Activated T-helper 9 cell treated with anti-CD3 and anti-CD28 coated beads, Interleukin-2, amount 50 U/mL, for 16 hours (primary cell): ENCODE results near the gene CSMD2.

Source experiments
- DNase-seq: peaks from one replicate; pipeline ENCODE4 v3.0.0-alpha.2; 2020; ENCODE audit warnings: low read depth

Gene CSMD2

GRCh38 chr1:34155860-34156259 is 9.2 kb downstream of the CSMD2 start:
- no peak for DNase-seq

GRCh38 chr1:34153246-34153645 is 11.8 kb downstream of the CSMD2 start:
- no peak for DNase-seq

GRCh38 chr1:34149501-34149900 is 15.5 kb downstream of the CSMD2 start:
- no peak for DNase-seq

GRCh38 chr1:34147301-34147700 is 17.7 kb downstream of the CSMD2 start:
- DNase-seq = no peak

GRCh38 chr1:34144766-34145165 is 20.3 kb downstream of the CSMD2 start:
- DNase-seq = no peak

GRCh38 chr1:34143975-34144374 is 21.1 kb downstream of the CSMD2 start:
- DNase-seq = no peak

- DNase-seq = no peak
These were observed 24.9 kb downstream of the CSMD2 start for GRCh38 chr1:34140011-34140676.

GRCh38 chr1:34137411-34137810 is 27.6 kb downstream of the CSMD2 start:
- no peak for DNase-seq

GRCh38 chr1:34132161-34132420 is 32.9 kb downstream of the CSMD2 start:
- no peak for DNase-seq

GRCh38 chr1:34131396-34132160 is 33.5 kb downstream of the CSMD2 start:
- no peak for DNase-seq

- DNase-seq = no peak
These were observed 34.7 kb downstream of the CSMD2 start for GRCh38 chr1:34130306-34130705.

- DNase-seq = no peak
These were observed 35.4 kb downstream of the CSMD2 start for GRCh38 chr1:34129630-34130029.

GRCh38 chr1:34128186-34128889 is 36.7 kb downstream of the CSMD2 start:
- no peak for DNase-seq

GRCh38 chr1:34127006-34128000 is 37.7 kb downstream of the CSMD2 start:
- no peak for DNase-seq

- no peak for DNase-seq
These were observed 38.5 kb downstream of the CSMD2 start for GRCh38 chr1:34126486-34126885.

- no peak for DNase-seq
These were observed 39.2 kb downstream of the CSMD2 start for GRCh38 chr1:34125721-34126380.

GRCh38 chr1:34122080-34122932 is 42.7 kb downstream of the CSMD2 start:
- no peak for DNase-seq

- no peak for DNase-seq
These were observed 49.8 kb downstream of the CSMD2 start for GRCh38 chr1:34115233-34115632.

GRCh38 chr1:34113887-34114286 is 51.1 kb downstream of the CSMD2 start:
- no peak for DNase-seq

GRCh38 chr1:34113362-34113761 is 51.7 kb downstream of the CSMD2 start:
- DNase-seq = no peak

GRCh38 chr1:34108711-34109110 is 56.3 kb downstream of the CSMD2 start:
- no peak for DNase-seq
